Fibroblast of skin of back (primary cell): ENCODE data around the gene BMP5.

ENCODE experiments used
- DNase-seq: peaks from one replicate; pipeline ENCODE4 v3.0.0-alpha.2; 2013

Gene BMP5

DNA sequence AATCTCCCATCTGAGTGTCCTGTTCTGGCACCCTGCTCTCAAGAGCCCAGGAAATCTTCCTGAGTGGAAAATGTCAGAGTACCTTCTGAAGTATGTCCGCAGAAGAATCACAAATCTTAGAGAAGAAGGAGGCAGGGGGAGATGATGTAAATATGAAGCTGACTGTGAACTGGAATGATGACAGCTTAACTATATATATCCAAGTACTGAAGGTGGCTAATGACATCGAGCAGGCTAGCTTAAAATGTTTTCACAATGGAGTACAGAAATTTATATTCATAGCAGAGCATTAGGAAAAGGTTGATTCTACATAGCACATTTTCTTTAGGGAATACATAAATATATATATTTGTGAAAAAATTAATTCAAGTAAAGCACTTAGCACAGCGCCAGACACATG, 64.3 kb downstream of the BMP5 start:
- DNase-seq: no peak

DNA sequence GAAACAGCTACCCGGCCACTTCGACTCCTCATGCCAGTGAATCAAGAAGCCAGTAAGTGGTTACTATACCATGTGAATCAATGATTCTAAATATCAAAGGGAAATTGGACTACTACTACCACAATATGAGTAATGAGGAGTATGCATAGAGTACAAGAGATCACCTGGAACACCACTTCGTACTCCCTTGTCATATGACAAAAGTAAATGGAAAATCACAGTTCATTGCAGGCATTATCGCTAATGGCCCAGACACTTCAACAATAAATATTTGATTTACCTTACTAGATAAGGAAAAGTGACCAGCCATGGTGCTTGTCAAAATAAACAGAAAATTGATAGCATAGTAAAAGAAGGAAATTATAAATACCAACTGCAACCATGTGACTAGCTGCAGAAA, 73.1 kb downstream of the BMP5 start:
- DNase-seq: no peak

DNA sequence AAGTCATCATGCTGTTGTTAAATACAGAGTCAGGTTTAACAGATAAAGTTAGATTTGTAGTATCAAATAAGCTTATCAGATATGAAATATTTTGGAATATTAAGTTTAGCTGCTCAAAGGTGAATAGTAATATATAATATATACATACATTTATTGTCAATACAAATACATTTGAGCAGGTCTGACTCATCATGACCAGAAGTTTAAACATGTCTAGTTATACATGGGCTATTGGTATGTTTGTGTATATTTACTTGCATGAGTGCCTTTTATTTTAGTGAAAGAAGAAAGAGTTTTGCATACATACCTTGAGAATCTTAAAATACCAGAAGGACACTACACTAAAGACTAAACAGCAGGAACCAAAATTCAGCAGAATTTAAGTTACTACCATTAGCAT, 76.8 kb downstream of the BMP5 start:
- no peak for DNase-seq

DNA sequence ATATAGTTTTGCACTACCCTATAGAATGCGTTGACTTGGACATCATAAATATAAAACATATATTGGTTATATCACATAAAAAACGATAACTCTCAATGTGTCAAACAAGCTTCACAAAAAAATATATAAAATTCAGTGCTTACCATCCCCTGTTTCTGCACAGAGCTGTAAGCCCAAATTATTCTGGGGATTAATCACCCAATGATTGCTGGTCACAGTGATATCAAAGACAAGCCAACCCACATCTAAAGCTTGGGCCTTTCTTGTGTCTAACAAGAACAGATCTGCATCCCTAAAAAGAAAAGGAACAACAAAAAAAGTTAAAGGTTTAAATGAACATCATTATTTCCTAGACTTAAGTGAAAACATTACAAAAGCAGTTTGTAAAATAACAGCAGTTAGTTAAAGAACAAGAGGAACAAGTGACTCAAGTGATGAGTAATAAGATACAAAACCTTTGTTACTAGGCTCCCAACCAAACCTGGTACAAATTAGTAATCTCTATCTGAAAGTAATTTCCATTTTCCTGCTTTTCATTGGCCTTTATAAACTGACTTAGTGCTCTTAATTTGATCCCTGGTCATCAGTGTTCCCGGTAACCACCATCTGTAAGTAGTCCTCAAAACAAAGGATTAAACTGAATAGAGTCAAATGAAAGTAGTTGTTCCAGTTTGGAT, 81.1 kb downstream of the BMP5 start:
- DNase-seq: peak; percentile 44

DNA sequence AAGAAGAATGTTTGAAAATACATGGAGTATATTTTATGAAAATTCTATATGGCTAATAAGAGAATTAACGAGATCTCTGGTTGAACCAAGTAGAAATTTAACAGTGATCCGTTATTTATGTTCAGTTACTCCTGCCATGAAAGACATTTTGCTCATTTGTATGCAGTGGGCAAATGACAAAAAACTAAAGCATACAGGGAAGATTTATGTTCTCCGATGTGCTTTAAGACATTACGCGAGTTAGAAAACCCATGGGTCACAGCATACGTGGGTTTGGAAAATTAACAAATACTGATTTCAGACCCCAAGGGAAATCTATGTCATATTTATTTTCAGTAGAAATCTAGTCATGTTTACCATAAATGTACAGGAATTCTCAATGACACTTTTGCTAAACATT, 90.1 kb downstream of the BMP5 start:
- DNase-seq: no peak

DNA sequence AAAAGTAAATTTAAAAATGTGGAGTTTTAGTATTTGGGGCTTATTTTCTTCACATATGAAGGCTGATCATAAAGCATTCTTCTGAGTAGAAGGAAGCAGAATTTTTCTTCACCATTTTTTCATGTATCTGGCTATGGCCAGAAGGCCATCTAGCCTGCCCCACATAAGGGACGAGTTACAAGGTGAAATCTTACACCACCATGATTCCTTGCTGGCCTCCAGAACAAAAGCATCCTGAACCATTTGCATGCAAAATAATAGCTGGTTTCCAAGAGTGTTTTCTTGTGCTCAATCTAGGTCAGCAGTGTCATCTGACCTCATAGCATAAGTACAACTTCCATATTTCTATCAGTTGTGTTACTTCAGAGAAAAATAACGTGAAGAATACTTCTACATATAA, 93.1 kb downstream of the BMP5 start:
- no peak for DNase-seq

DNA sequence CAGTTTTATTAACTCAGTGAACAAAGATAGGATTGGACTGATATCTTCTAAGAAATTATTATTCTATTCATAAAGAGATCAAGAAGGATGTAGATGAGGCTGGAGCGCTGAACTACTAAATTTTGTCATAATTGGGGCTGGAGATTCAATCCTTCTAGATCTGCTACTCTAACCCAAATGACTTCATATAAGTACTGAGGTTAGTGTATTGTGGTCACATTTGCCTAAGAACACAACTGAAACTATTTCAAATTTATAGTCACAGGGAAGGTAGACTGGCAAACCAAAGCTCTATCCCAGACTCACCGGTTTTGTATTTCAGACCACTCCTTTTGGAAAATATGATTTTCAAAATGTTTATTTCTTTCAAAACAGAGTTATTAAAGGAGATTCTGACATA, 96.7 kb downstream of the BMP5 start:
- DNase-seq: no peak

DNA sequence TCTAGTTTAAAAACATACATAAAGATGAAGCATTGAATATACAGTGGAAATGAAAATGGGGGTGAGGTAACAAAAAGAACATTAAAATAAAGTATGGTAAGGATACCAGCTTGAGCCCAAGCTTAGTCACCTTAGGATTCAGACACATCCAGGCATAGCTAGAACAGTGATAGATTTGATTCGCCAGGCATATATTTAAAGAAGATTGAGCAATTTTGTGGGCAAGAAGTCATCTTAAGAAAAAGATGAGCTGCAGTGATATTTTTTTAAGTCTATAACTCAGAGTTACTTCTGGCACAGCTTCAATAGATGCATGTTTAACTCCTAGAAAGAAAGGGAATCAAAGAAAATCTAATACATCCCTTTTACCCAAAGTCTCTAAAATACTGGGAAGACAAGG, 97.9 kb downstream of the BMP5 start:
- no peak for DNase-seq

DNA sequence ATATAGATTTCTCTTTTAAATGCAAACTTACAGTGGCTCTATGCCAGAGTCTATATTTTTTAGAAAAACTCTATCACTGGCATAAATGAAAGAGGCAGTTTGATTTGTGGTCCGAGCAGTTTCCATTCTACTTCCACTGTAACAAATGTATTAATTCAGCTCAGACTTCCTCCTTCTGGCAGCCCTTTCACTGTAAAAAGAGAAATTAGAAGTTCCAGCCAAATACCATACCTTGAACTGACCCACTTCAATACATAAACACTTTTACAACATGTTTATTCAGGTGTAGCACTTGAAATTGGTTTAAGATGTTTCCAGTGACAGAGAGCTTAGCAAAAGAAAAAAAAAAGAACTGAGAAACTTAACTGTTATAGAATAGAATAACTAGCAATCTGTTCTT, 99.3 kb downstream of the BMP5 start:
- DNase-seq: no peak

DNA sequence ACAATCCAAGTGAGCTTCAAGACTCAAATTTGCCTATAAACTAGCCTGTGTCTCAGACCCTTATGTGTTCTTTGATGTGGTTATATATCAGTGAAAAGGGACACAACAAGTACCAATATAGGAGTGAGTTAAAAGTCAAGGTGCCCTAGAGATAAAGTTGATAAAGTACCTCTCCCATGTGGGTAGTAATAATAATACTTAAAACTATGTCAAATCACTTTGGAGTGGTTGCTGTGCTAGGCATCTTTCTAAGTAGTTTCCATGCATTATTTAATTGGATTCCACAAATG, 100.4 kb downstream of the BMP5 start:
- DNase-seq: no peak

DNA sequence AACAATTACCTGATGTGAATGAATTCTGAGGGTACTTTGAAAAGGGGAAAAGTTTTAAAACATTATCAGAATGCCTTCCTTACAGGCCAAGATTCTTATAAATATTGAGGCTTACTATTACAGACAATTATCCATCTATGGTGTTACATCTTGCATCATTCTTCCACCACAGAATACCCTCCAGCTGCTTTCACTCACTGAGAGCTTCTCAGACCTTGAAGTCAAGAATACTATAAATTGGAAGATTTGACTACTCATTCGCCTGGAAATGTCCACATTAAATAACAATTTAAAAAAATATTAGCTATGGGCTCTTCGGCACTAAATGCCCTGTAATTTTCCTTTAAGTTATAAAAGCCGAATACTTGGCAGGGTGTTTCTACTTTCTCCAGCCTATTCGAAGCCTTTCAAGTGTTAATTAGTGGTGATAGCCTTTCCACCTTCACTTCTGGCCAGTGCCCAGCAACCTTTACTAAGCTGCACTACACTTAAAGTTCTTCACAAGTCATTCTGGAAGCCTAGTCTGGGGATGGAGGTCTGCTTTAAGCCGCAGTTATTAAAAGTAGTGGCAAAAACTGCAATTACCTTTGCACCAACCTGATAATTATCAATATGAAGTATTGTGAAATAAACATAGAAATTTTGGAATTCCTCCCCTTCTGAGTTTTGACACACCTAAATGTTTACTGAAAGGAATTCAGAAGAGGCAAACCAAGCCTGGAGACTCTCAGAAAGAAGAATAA, 100.9 kb downstream of the BMP5 start:
- DNase-seq: no peak

DNA sequence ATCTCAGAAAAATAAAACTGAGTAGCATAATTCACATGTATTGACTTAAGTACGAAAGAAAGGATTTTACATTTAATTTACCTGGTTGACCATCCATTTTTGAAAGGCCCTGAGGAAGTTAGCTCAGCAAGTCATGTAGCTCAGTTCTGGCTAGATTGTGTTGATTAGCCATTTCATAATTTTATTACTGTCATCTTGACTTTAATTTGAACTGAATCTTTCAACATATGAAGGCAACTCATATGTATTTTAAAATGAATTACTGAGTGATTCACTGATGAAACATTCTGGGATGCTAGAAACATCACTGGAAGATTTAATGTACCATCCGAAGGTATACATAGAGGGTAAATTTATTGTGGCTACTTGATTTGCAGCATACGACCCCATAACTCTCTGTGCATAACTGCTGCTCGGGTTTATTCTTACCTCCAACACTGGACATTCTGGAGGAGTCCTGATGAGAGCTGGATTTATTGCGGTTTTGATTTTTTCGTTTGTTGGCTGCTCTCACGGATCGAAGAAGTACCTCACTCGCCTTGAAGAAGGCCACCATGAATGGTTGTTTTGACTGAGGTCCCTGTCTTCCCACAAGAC, 101.7 kb downstream of the BMP5 start:
- DNase-seq: no peak

DNA sequence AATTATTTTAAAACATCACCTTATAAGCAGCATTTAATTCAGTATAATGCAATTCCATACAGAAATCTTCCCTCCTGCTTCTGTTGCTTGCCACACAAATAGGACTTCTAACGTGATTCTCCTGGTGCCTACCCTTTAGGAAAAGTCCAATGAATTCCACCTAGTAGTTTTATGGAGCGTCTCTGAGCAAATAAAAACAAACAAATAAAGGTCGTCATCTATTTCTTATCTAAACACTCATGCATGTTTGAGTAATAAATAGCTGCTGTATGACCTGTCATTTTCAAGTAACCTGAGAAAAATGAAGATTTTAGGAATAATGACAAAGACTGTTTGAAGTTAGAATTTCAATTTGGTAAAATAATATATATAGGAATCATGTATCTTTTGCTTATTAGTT, 102.7 kb downstream of the BMP5 start:
- no peak for DNase-seq

DNA sequence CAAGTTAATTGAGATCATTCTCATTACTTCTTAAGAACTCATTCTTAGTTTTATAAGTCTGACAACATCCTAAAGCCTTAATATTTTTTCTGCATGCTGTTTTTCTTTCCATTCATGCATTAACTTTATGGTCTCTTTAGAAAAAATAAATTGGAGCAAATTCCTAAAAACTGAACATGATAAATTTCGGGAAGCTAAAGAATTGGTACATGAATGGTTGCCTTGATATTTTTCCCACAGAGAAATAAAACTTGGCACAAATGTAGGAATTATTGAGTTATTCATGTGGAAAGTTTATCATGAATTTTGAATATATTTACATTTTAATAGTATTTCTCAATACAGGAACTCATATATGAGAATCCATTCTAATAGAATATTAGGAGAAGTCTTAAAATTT, 115.9 kb downstream of the BMP5 start:
- no peak for DNase-seq

DNA sequence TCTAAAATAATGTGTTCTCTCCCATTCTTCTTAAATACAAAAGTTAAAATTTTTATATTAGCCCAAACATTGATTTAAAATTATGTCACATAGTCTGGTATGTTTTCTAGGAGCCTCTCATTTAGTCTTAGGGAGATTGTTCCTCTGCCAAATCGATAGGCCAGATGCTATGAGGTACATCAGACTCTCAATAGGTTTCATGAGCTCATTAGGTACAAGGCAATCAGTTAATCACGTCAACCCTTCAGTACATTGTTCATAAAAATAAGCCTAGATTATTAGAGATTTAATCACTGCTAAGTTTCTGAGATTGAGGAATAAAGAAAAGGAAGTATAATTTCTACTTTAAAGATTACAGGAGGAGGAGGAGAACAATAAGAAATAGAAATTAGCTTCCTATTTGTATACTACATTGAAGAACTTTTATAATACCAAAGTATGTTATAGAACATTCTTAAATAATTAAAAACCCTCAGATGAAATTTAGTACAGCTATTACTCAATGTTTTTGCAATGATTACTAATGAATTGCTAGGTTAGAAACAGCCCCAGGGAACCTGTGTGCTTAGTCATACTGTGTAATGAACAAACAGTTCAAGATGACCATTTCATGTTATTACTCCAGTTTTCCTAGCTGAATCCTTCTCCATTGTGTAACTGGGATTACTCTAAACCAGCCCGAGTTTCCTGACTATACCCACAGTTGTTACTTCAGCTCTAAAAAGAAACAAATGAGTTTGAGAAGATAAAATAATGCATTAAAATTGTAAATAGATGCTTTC, 117.0 kb downstream of the BMP5 start:
- peak; percentile 78 for DNase-seq

DNA sequence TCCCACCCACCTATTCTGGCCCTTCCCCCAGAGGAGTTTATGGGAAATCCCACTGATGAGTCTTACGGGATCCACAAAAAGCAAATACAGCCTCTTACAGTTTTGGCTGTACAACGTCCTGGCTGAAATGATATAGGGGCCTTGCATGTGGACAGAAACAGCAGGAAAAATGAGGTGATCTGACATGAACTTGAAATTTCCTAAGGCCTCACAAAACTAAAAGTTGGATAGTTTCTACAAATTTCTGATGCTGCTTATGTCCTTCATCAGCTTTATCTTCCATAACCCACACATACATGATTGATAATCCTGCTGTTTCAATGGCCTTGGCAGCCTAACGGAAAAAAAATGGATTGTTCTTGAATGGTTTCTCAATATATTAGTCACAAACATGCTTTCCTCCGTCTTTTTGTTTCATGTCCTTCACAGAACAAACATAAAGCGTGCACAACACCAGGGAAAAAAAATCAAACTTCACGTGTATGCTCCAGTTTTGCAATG, 118.8 kb downstream of the BMP5 start:
- no peak for DNase-seq

DNA sequence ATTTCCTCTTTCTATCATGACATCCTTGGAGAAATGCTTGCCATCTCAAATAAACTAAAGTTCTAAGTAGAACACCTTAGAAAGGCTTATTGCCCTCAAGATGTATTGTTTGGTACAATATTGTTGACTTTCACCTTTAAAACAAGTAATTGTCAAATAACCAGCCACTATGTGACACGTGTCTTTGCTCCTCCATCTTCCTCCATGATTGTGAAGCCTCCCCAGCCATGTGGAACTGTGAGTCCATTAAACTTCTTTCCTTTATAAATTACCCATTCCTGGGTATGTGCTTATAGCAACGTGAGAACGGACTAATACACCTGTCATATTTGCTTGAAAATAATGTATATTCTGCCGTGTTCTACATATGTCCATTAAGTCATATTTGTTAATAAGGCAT, 126.5 kb downstream of the BMP5 start:
- DNase-seq: no peak

DNA sequence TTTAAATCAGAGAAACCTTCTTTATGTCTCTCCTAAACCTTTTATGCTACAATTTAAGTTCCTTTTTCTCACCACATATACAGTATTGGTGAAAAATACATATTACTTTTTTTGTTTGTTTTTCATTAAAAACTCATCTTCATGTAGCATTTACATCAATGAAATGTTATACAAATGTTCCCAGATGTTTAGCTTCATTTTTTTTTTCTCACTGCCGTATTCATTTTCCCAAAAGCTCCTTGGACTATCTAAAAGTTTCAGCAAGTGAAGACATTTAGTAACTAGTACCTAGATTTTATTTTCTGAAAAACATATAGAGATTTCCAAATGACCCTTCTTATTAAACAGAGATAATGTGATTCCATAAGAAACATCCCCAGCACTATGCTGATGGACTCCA, 128.9 kb downstream of the BMP5 start:
- DNase-seq: no peak

DNA sequence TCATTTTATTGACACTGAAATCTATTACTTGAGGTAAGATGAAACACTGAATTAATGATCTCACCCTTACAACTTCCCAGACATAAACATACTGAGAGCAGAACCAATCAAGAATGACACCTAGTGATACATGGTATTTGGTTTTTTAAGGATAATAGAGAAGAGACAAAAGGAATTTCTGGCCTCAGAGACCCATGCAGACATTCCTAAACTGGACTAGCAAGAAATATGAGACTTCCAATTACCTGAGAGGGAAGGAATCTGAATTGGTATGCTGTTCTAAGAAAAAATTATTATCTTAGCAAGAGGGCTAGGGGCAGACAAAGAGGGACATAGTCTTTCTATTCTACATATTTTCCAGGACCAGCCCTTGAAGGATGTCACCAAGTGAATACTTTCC, 141.1 kb downstream of the BMP5 start:
- DNase-seq: peak; percentile 21

DNA sequence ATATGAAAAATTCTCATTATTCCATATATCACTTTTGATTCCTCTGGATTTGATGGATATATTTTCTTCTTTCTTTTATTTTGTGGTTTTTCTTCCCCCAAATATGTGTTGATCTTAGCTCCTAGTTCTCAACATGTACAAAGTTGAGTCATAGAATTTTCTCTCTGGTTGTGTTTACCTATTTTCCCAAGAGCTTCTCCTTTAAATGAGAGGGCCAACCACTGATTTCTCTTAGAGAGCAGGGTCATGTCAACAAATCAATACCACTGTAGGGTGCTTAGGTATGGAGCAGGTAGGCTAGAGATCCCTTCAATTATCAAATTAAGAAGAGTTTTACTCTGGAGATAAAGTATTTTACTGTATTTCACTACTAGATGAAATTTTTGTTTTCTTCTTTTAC, 145.7 kb downstream of the BMP5 start:
- DNase-seq: peak; percentile 2

DNA sequence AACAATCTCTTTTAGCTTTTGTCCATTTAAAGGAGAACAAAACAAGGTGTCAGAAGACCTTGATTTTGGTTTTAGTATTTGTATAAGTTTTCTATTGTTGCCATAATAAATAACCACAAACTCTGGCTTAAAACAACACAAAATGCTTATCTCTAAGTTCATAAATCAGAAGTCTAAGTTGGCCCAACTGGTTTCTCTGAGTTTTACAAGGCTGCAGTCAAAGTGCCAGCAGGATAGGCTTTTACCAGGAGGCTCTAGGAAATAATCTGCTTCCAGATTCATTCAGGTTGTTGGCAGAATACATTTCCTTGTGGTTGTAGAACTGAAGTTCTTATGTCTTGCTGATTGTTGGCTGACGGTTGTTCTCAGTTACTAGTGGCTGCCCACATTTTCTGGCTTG, 149.2 kb downstream of the BMP5 start:
- no peak for DNase-seq

DNA sequence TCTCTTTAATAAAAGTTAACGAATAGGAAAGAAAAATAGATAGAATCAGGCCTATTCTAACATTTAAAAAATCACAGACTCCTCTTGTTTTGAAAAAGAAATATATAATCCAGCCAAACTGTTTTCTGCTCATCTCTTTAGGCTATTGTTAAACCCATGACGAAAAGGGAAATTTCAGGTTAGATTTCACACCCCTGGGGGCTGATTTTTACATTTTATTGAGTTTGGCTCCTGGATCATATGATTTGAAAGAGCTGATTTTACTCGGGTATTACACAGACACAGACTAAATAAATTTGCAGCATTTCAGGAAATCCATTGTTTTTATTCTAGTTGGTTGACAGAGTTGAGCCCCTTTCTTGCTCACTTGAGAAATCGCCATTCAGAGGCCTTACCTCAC, 160.6 kb downstream of the BMP5 start:
- no peak for DNase-seq

DNA sequence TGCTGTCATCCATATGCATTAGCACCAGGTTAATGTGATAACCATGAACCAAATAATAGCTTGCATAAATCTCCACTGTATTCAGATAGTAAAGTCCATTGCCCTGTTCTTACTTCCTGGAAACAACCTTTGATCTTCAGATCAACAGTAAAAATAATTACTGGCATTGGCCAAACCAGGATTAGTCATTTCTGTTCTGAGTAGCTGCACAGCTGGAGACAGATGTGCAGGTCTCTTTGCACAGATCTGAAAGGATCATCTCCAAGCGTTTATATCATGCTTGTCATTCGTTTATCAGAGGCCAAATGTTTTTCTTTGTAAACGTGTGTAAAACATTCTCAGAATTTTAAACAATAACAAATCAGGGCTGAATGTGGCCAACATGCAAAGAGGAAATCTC, 162.0 kb downstream of the BMP5 start:
- no peak for DNase-seq

DNA sequence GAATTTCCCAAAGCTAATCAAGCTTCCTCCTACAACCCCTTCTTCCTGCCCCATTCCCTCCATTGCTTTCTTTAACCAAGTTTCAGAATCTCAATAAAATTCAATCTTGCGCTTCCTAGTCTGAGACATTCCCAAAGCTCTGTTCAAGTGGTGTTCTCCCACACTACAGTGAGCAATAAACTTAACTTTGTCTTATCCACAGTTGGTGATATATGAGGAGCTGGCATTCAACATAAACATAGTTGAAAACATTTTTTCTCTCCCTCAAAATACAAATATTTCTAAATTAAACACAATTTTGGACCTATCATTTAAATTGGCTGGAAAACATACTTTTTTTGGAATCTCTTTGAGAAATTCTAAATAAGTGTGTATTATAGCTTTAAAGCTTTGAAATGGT, 166.7 kb downstream of the BMP5 start:
- DNase-seq: no peak
